HG03575 (cell line): ENCODE data around the gene UBXN2A.
"Not testable (repeated sequence)": the region's sequence is repeated elsewhere in the genome, so short reads cannot be mapped to it uniquely, and the experiment has no call there.

Source experiments
- ATAC-seq: cut with Tn5 transposase; IDR thresholded peaks from one replicate; pipeline ENCODE4 v1.9.1; 2021; ENCODE audit not compliant: unreplicated experiment, insufficient number of reproducible peaks, low FRiP score; ENCODE audit errors: extremely low read depth

UBXN2A gene

DNA sequence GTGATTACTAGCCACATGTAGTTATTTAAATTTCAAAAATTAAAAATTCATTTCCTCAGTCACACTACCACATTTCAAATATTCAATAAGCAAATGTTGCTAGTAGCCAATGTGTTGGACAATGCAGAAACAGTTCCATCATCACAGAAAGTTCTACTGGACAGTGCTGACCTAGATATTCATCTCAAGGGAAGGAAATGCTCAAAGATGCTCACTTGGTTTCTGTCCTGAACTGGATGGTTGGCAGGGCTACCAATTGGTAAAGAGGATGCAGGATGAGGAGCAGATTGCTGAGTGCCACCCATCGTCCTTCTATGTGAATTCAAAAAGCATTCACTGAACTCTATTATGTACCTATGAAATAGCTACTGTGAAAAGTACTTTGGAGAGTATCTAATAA is 6.0 kb upstream of the UBXN2A start:
- ATAC-seq = no peak

- ATAC-seq = peak; percentile 44
Measured at GRCh38 chr2:23940718-23941620, 706 bp downstream of the UBXN2A start.

- no peak for ATAC-seq
Measured at GRCh38 chr2:23941644-23942043, 1.4 kb downstream of the UBXN2A start.

DNA sequence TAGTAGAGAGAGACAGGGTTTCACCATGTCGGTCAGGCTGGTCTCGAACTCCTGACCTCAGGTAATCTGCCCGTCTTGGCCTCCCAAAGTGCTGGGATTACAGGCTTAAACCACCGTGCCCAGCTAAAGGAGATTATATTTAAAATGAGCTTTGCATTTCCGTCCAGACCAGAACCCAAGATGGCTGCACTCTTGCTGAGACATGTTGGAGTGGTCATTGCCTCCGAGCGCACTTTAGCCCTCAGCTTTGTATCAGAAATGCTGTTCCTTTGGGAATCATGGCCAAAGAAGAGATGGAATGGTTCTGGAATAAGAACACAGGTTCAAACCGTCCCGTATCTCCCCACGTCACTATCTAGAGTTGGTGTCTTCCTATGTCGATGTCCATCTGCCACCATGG is 3.4 kb downstream of the UBXN2A start:
- ATAC-seq = no peak

GRCh38 chr2:23944527-23944926 is 4.3 kb downstream of the UBXN2A start:
- no peak for ATAC-seq

- no peak for ATAC-seq
Measured at GRCh38 chr2:23944976-23945375, 4.7 kb downstream of the UBXN2A start.

DNA sequence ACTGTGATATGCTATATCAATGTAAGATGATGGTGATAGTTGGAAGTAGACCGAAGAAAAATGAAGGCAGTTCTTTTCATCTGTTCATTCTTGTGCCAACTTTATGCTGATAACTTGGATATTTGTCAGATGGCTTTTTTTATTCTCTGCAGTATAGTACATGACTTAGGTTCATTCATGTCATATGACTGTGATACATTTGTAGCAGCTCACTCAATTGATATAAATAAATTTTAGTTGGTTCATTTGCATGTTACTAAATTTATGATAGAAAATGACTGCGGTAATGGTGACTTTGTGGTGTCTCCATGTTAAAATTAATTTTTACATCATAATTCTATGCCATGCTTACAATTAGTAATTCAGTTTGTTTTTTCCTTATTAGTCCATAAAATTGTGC is 7.1 kb downstream of the UBXN2A start:
- ATAC-seq = no peak

DNA sequence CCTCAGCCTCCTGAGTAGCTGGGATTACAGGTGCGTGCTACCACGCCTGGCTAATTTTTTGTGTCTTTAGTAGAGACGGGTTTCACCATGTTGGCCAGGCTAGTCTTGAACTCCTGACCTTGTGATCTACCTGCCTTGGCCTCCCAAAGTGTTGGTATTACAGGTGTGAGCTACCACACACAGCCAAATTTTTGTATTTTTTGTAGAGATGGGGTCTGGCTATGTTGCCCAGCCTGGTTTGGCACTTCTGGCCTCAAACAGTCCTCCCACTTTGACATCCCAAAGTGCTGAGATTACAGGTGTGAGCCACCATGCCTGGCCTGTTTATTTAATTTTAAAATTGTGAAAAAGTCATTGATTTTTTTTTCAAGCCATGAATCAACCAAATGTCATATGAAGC is 12.3 kb downstream of the UBXN2A start:
- ATAC-seq = not testable (repeated sequence)

- ATAC-seq = no peak
Measured at GRCh38 chr2:23953625-23954024, 13.4 kb downstream of the UBXN2A start.

DNA sequence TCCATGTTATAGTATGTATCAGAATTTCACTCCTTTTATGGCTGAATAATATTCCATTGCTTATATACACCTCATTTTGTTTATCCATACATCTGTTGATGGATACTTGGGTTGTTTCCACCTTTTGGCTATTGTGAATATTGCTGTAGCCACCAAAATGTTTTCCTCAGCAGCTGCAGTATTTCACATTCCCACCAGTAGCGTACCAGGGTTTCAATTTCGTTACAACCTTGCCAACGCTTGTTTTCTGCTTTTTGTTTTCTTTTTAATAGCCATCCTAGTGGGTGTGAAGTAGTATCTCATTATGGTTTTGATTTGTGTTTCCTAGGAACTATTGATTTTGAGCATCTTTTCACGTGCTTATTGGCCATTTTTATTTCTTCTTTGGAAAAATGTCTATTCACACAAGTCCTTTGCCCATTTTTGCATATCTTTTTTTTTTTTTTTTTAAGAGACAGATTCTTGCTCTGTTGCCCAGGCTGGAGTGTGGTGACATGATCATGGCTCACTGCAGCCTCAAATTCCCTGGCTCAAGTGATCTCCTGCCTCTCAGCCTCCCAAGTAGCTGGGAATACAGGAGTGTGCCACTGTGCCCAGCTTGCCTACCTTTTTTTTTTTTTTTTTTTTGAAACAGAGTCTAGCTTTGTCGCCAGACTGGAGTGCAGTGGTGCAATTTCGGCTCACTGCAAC is 14.2 kb downstream of the UBXN2A start:
- ATAC-seq = no peak

GRCh38 chr2:23967846-23968245 is 27.6 kb downstream of the UBXN2A start:
- no peak for ATAC-seq

DNA sequence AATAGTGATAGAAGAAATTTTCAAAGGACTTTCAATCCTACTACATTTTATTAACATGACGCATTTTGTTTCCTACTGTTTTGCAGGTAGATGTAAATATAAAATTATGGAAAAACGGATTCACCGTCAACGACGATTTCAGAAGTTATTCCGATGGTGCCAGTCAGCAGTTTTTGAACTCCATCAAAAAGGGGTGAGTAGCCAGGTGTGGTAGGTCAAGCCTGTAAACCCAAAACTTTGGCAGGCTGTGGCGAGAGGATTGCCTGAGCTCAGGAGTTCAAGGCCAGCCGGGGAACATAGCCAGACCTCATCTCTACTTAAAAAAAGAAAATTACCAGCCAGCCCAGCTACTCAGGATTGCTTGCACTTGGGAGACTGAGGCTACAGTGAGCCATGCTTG is 36.6 kb downstream of the UBXN2A start:
- ATAC-seq = no peak

- no peak for ATAC-seq
Measured at GRCh38 chr2:23988371-23988770, 48.1 kb downstream of the UBXN2A start.

DNA sequence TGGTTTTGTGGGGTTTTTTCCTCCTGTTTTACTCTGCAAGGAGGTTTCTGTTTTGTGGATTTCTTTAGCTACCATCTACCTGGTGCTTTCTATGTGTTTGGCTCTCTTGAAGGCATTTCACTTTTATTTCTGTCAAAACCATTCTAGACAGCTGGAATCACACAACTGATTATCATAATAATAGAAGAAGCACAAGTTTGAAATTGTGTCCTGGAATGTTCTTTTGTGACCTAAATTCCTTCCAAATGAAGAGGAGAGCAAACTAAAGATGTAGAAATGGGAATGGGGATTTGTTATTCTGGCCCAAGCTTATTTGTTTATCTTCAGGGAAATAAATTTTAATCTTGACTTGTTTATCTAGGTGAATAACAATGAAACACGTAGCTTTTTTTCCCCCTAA is 52.7 kb downstream of the UBXN2A start:
- ATAC-seq = no peak

- no peak for ATAC-seq
Measured at GRCh38 chr2:23993736-23994269, 53.5 kb downstream of the UBXN2A start.

DNA sequence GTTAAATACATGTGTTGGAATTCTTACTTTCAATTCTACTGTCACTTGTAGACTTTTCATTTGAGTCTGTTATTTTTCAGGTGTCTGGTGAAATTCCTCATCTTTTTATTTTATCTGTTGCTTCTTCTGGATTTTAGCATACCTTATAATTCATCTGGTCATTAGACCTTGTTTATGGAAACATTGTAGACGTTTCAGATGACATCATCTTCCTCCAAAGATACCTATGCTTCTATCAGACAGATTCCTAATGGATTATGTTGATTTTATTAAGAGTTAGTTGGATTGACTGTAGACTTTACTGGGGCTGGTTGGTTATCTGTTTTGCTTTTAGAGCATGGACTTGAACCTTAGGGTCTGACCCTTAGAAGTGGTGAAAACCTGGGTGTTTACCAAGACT is 54.3 kb downstream of the UBXN2A start:
- no peak for ATAC-seq

GRCh38 chr2:24007693-24008092 is 67.4 kb downstream of the UBXN2A start:
- ATAC-seq = no peak

DNA sequence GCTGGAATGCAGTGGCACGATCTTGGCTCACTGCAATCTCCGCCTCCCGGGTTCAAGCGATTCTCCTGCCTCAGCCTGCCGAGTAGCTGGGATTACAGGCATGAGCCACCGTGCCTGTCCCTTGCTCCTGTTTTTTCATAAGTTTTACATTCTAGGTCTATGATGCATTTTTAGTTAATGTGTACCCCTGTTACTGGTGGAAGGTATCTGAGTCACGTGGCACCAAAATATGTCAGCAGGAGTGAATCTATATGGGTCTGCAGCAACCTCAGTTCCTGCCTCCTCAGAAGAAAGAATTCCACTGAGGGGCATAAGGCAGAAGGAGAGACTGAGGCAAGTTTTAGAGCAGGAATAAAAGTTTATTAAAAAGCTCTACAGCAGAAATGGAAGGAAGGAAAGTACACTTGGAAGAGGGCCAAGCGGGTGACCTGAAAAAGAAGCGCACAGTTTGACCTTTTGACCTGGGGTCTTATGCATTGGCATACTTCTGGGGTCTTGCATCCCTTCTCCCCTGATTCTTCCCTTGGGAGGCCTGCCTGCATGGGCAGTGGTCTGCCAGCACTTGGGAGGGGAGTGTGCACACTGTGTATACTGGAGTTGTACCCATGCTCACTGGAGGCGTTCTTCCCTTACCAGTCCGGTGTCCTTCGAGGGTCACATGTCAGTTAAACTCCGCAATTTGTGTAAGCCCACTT is 68.6 kb downstream of the UBXN2A start:
- no peak for ATAC-seq

DNA sequence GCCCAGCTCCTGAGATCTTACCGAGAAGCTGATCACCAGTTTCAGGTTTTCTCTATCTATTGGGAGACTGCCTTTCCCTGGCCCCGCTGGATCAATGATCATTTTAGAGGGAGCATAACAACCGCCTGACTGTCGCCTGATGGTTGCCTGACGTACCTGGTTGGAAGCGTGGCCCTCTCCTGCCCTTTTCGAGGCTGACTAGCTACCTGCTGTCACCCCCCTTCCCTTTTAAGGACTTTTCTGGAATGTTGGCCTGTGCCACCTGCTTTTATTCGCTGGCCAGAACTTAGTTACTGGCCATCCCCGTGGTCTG is 69.1 kb downstream of the UBXN2A start:
- ATAC-seq = no peak
